Loucy (cell line): ENCODE measurements around the gene PYCR2.

Experiments used
- CTCF ChIP-seq: fragments of 200-600 bp; sonication (generic); conservative IDR thresholded peaks from 2 replicates; pipeline ENCODE4 v1.5.1; 2014; ENCODE audit warnings: mild to moderate bottlenecking, antibody characterized with exemption, low read length
- EZH2phosphoT487 ChIP-seq: fragments of 200-600 bp; IDR thresholded peaks from 2 replicates; pipeline ENCODE4 v1.6.1; 2018; ENCODE audit warnings: antibody characterized with exemption, mild to moderate bottlenecking, moderate library complexity, borderline replicate concordance

DNA sequence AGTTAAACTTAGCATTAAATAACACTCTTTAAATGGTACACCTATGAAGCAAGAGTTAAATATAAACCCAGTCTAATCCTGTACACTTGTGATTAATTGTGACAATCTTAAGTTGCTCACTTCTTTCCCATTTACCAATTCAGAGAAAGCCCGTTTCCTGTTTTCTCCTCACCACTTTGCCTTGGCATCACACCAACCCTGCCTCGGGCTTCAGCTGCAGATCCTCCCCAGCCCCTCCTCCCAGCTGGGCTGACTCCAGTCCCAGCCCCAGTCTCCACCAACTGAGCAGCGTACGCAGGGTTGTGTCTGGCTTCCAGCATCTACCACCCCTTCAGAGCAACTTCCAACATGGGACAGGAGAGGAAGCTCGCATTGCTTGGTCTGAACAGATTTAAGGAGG, 4.1 kb downstream of the PYCR2 start:
- TF ChIP-seq CTCF = no peak
- no peak for TF ChIP-seq EZH2phosphoT487
